DOHH2 (cell line): ENCODE measurements around the gene GINS2.

Experiments
- H3F3A ChIP-seq: fragments of 200-600 bp; sonication (generic), shearing (Covaris generic); 2 replicates; pipeline ENCODE4 v1.6.0; 2016; ENCODE audit warnings: antibody characterized with exemption, mild to moderate bottlenecking; ENCODE audit not compliant: control insufficient read depth, insufficient read depth
- H3K27ac ChIP-seq: fragments of 200-600 bp; sonication (generic); 2 replicates; pipeline ENCODE4 v1.5.1; 2014; ENCODE audit warnings: low read depth, mild to moderate bottlenecking, low read length, moderate library complexity
- H3K27me3 ChIP-seq: fragments of 200-600 bp; sonication (generic); 2 replicates; pipeline ENCODE4 v1.6.1; 2014; ENCODE audit warnings: mild to moderate bottlenecking, low read length, mixed read lengths; ENCODE audit not compliant: control insufficient read depth
- H3K36me3 ChIP-seq: fragments of 200-600 bp; sonication (generic); 2 replicates; pipeline ENCODE4 v1.6.1; 2014; ENCODE audit warnings: mild to moderate bottlenecking, low read length, moderate library complexity, mixed read lengths; ENCODE audit not compliant: control insufficient read depth
- H3K4me1 ChIP-seq: fragments of 200-600 bp; sonication (generic); 2 replicates; pipeline ENCODE4 v1.6.1; 2014; ENCODE audit warnings: mild to moderate bottlenecking, low read length, mixed read lengths; ENCODE audit not compliant: control insufficient read depth
- H3K4me2 ChIP-seq: fragments of 200-600 bp; sonication (generic); 2 replicates; pipeline ENCODE4 v1.6.0; 2014; ENCODE audit warnings: mild to moderate bottlenecking, low read length, moderate library complexity
- H3K4me3 ChIP-seq: fragments of 200-600 bp; sonication (generic); 2 replicates; pipeline ENCODE4 v1.5.1; 2014; ENCODE audit warnings: mild to moderate bottlenecking, low read length, mixed read lengths
- H3K79me2 ChIP-seq: fragments of 200-600 bp; sonication (generic); 2 replicates; pipeline ENCODE4 v1.6.1; 2014; ENCODE audit warnings: mild to moderate bottlenecking, low read length, mixed read lengths; ENCODE audit not compliant: control insufficient read depth
- H3K9me2 ChIP-seq: fragments of 200-600 bp; sonication (generic); replicated peaks from 2 replicates; pipeline ENCODE4 v1.6.1; 2014; ENCODE audit warnings: mild to moderate bottlenecking, low read length, mixed read lengths; ENCODE audit not compliant: control insufficient read depth
- H3K9me3 ChIP-seq: fragments of 200-600 bp; sonication (generic); 2 replicates; pipeline ENCODE4 v1.6.1; 2014; ENCODE audit warnings: antibody characterized with exemption, low read length, mixed read lengths; ENCODE audit not compliant: control insufficient read depth, insufficient read depth
- H4K20me1 ChIP-seq: fragments of 200-600 bp; sonication (generic); 2 replicates; pipeline ENCODE4 v1.6.0; 2014; ENCODE audit warnings: low read depth, mild to moderate bottlenecking, antibody characterized with exemption, low read length, moderate library complexity; ENCODE audit not compliant: control insufficient read depth, insufficient read depth
- EZH2phosphoT487 ChIP-seq: fragments of 200-600 bp; sonication (generic); IDR thresholded peaks from 2 replicates; pipeline ENCODE4 v1.6.1; 2017; ENCODE audit warnings: borderline replicate concordance, mild to moderate bottlenecking, antibody characterized with exemption, low read length, moderate library complexity, mixed read lengths
- TF ChIP-seq, protein P1 (sequence below): fragments of 200-600 bp; sonication (generic); IDR thresholded peaks from one replicate; pipeline ENCODE4 v1.5.1; 2014; ENCODE audit warnings: antibody characterized with exemption, mild to moderate bottlenecking, low read depth, low read length; ENCODE audit not compliant: poor library complexity, severe bottlenecking

The GINS2 gene

DNA sequence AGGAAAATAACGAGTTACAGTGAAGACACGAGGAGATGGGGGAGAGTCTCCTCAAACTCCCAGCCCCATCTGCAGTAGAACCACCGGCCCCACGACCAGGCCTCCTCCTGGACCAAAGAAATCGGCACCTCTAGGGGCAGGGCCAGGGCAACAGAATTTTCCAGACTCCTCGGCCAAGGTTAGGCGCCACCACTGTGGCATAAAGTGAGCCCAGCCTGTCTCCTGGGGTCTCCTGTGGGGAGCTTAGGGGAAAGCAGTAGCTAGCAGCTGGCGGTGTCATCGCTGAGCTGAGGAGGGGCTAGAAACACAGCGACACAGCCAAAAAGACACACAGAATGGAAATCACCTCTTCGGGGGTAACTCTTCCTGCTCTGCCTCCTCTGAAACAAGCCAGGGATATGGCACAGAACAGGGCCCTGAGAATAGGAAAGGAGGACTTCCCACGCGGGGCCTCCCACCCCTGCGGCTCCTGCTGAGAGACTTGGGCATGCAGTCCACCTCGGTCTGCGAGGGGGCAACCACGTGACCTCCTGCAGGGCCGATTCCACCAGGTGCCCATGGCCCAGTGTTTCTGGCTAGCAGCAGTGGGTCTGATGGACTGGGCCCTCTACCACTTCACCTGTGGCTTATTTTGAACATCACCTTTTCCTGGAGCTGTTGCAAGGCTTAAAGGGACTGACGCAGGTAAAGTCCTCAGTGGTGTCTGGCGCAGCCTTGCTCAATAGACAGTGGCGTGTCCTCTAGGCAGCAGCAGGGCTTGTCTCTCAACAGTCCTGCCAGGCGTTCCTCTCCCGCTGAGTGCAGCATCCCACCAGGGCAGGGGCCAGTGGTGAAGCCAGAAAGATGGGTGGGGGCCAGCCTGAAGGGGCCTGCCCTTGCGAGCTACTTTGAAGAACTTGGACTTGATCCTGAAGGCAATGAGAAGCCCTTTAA, 6.7 kb upstream of the GINS2 start:
- no peak overlapping the region for H3K27ac ChIP-seq
- H3K27me3 ChIP-seq: peaks cover 36% of the 10 kb centered on the region
- no peaks in the 10 kb centered on the region for H3K4me1 ChIP-seq
- H3K79me2 ChIP-seq: no peaks in the 10 kb centered on the region
- TF ChIP-seq, protein P1, sequence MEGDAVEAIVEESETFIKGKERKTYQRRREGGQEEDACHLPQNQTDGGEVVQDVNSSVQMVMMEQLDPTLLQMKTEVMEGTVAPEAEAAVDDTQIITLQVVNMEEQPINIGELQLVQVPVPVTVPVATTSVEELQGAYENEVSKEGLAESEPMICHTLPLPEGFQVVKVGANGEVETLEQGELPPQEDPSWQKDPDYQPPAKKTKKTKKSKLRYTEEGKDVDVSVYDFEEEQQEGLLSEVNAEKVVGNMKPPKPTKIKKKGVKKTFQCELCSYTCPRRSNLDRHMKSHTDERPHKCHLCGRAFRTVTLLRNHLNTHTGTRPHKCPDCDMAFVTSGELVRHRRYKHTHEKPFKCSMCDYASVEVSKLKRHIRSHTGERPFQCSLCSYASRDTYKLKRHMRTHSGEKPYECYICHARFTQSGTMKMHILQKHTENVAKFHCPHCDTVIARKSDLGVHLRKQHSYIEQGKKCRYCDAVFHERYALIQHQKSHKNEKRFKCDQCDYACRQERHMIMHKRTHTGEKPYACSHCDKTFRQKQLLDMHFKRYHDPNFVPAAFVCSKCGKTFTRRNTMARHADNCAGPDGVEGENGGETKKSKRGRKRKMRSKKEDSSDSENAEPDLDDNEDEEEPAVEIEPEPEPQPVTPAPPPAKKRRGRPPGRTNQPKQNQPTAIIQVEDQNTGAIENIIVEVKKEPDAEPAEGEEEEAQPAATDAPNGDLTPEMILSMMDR: no peak
- H3F3A ChIP-seq: no peaks in the 10 kb centered on the region
- H3K4me3 ChIP-seq: no peak overlapping the region
- no peak overlapping the region for H3K4me2 ChIP-seq
- no peaks in the 10 kb centered on the region for H4K20me1 ChIP-seq
- no peaks in the 10 kb centered on the region for H3K9me3 ChIP-seq
- no peaks in the 10 kb centered on the region for H3K36me3 ChIP-seq
- H3K9me2 ChIP-seq: no peaks in the 10 kb centered on the region

DNA sequence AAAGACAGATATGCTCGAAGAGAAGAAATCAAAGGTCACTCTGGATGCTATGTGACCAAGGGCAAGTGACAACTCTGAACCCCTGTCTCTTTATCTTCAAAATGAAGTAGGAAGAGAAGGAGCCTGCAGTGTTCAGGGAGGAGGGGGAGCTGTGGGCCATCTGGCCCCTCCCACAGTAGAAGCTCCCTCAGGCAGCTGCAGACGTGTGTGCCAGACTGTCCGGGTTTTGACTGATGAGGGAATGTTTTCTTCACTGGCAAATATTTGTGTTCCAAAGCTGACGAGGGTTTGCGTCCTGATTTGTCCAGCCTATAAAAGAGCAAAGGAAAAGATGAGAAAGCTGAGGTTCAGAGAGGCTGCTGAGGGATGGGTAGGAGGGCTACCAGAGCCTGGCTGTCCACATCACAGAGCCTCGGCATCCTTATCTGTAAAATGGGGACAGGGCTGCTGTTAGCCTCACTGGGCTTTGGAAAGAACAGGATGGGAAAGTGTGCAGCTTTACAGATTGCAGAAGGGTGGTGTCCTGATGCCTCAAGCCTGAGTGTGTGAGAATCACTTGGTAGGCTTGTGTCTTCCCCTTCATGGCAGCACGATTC, 1.8 kb upstream of the GINS2 start:
- Histone ChIP-seq H3K79me2 (peaks cover 31% of the 10 kb centered on the region), H3F3A (peaks cover 14% of the 10 kb centered on the region), H3K4me1 (peaks cover 29% of the 10 kb centered on the region), H4K20me1 (0 out of 2 replicates have a peak, but pooled peaks cover 3% of the 10 kb centered on the region), H3K9me3 (no peaks in the 10 kb centered on the region), H3K36me3 (peaks cover 28% of the 10 kb centered on the region), H3K4me3 (no peak overlapping the region), H3K9me2 (no peaks in the 10 kb centered on the region), H3K27me3 (peaks cover 26% of the 10 kb centered on the region), H3K4me2 (no peak overlapping the region), H3K27ac (no peak overlapping the region)
- TF ChIP-seq, protein P1: no peak
- TF ChIP-seq EZH2phosphoT487: no peak

DNA sequence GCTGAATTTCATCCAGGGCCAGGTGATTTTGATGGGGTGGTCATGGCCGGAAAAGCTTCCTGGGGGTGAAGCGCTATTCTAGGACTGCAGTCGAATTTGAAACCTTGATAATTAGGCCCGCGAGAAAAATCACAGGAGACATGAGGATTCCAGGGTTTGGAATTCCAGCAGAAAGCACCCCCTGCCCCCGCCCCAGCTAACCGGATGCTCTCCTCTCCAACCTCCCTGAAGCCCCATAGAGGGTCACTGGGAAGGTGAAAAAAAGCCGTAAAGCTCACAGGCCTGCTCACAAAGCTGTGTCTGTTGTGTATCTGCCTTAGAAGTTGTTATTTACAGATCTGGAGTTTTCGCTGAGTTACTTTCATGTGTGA, 1.2 kb upstream of the GINS2 start:
- Histone ChIP-seq H4K20me1 (0 out of 2 replicates have a peak, but pooled peaks cover 8% of the 10 kb centered on the region), H3K4me3 (no peak overlapping the region), H3F3A (peaks cover 17% of the 10 kb centered on the region), H3K27me3 (peaks cover 23% of the 10 kb centered on the region), H3K79me2 (peaks cover 37% of the 10 kb centered on the region), H3K4me1 (peaks cover 35% of the 10 kb centered on the region), H3K36me3 (peaks cover 33% of the 10 kb centered on the region), H3K27ac (no peak overlapping the region), H3K9me2 (no peaks in the 10 kb centered on the region), H3K4me2 (peak overlapping the region; percentile 68; the same call in 1 of the 2 replicates), H3K9me3 (no peaks in the 10 kb centered on the region)
- no peak for TF ChIP-seq EZH2phosphoT487
- TF ChIP-seq, protein P1: no peak
